DND-41 (cell line): ENCODE data around the gene PTBP1.

ENCODE experiments used
- ATAC-seq: fragments of 200-7000 bp; cut with Tn5 transposase; 3 replicates; pipeline ENCODE4 v1.9.1; 2021; ENCODE audit warnings: low read depth; ENCODE audit not compliant: insufficient read depth
- DNase-seq: peaks from one replicate; pipeline ENCODE4 v3.0.0-alpha.2; 2020
- H2AFZ ChIP-seq: 2 replicates; pipeline ENCODE4 v1.6.0; 2012; ENCODE audit warnings: low read depth, low read length
- H3K27ac ChIP-seq: 2 replicates; pipeline ENCODE4 v1.5.1; 2012; ENCODE audit warnings: low read length, inconsistent platforms
- H3K27me3 ChIP-seq: fragments of 200-600 bp; sonication (generic); 2 replicates; pipeline ENCODE4 v1.6.0; 2012; ENCODE audit warnings: low read length, mild to moderate bottlenecking, inconsistent platforms; ENCODE audit not compliant: insufficient read depth, poor library complexity
- H3K36me3 ChIP-seq: 2 replicates; pipeline ENCODE4 v1.5.1; 2012; ENCODE audit warnings: low read length, inconsistent platforms; ENCODE audit not compliant: insufficient read depth
- H3K4me1 ChIP-seq: 2 replicates; pipeline ENCODE4 v1.5.1; 2012; ENCODE audit warnings: mild to moderate bottlenecking, low read length; ENCODE audit not compliant: insufficient read depth
- H3K4me2 ChIP-seq: 2 replicates; pipeline ENCODE4 v1.6.0; 2012; ENCODE audit warnings: mild to moderate bottlenecking, moderate library complexity, low read length, inconsistent platforms; ENCODE audit not compliant: insufficient read depth
- H3K4me3 ChIP-seq, 2 experiments: fragments of 200-600 bp in 1 of 2; shearing (Covaris generic) in 1 of 2; 2 replicates each; pipeline ENCODE4 v1.5.1; 2012 to 2016; ENCODE audit warnings: inconsistent platforms in 2 of 2, low read length in 2 of 2, mild to moderate bottlenecking in 2 of 2, low read depth in 1 of 2, moderate library complexity in 1 of 2
- H3K79me2 ChIP-seq: 2 replicates; pipeline ENCODE4 v1.6.0; 2012; ENCODE audit warnings: low read length, inconsistent platforms; ENCODE audit not compliant: insufficient read depth
- H3K9ac ChIP-seq: 2 replicates; pipeline ENCODE4 v1.6.0; 2012; ENCODE audit warnings: low read depth, mild to moderate bottlenecking, inconsistent platforms, low read length, moderate library complexity
- H3K9me3 ChIP-seq: 2 replicates; pipeline ENCODE4 v1.5.1; 2012; ENCODE audit warnings: low read length, moderate library complexity, mild to moderate bottlenecking, inconsistent platforms; ENCODE audit not compliant: insufficient read depth, severe bottlenecking
- H4K20me1 ChIP-seq: 2 replicates; pipeline ENCODE4 v1.6.0; 2012; ENCODE audit warnings: low read length; ENCODE audit not compliant: insufficient read depth
- CTCF ChIP-seq: IDR thresholded peaks from 2 replicates; pipeline ENCODE4 v1.5.1; 2012; ENCODE audit warnings: borderline replicate concordance, low read length, moderate library complexity, mild to moderate bottlenecking; ENCODE audit not compliant: poor library complexity, severe bottlenecking; ENCODE audit errors: extremely low read depth
- EZH2 ChIP-seq: IDR thresholded peaks from 3 replicates; pipeline ENCODE4 v1.6.1; 2012; ENCODE audit warnings: borderline replicate concordance, low read depth, mild to moderate bottlenecking, moderate library complexity, low read length, inconsistent platforms; ENCODE audit not compliant: severe bottlenecking

The PTBP1 gene

GRCh38 chr19:795691-796581 lies 1.3 kb upstream of the PTBP1 start:
- Histone ChIP-seq H4K20me1 (peaks cover 30% of the 10 kb centered on the region), H3K4me1 (peaks cover 34% of the 10 kb centered on the region), H3K27me3 (no peaks in the 10 kb centered on the region), H3K27ac (peak overlapping the region; percentile 80; the same call in 1 of the 2 replicates), H3K9ac (peak overlapping the region; percentile 88), H3K36me3 (peaks cover 30% of the 10 kb centered on the region), H3K79me2 (peaks cover 48% of the 10 kb centered on the region), H2AFZ (peak overlapping the region; percentile 95), H3K4me2 (peak overlapping the region; percentile 76), H3K4me3 (peak overlapping the region; percentile 59 to 92; a peak in 3 of 4 replicates), H3K9me3 (no peaks in the 10 kb centered on the region)
- DNase-seq = no peak
- ATAC-seq = no peak
- TF ChIP-seq EZH2 (no peak), CTCF (no peak)

GRCh38 chr19:797528-798414 lies 519 bp downstream of the PTBP1 start:
- Histone ChIP-seq H3K4me1 (peaks cover 50% of the 10 kb centered on the region), H3K27ac (peak overlapping the region; percentile 83), H3K9me3 (no peaks in the 10 kb centered on the region), H3K4me2 (peak overlapping the region; percentile 76), H3K9ac (peak overlapping the region; percentile 98), H3K79me2 (peaks cover 66% of the 10 kb centered on the region), H3K27me3 (no peaks in the 10 kb centered on the region), H4K20me1 (peaks cover 49% of the 10 kb centered on the region), H3K36me3 (peaks cover 49% of the 10 kb centered on the region), H3K4me3 (peak overlapping the region; percentile 97 to 99), H2AFZ (no peak overlapping the region)
- ATAC-seq = peak; percentile 12
- DNase-seq = peak; percentile 92
- TF ChIP-seq CTCF (no peak), EZH2 (no peak)

- peak overlapping the region; percentile 97 to 99 for H3K4me3 ChIP-seq
- no peak overlapping the region for H2AFZ ChIP-seq
- peaks cover 74% of the 10 kb centered on the region for H3K79me2 ChIP-seq
- peak overlapping the region; percentile 83 for H3K27ac ChIP-seq
- H3K4me2 ChIP-seq = peak overlapping the region; percentile 76
- TF ChIP-seq CTCF = no peak
- no peak for TF ChIP-seq EZH2
- peaks cover 56% of the 10 kb centered on the region for H4K20me1 ChIP-seq
- H3K36me3 ChIP-seq = peaks cover 56% of the 10 kb centered on the region
- H3K4me1 ChIP-seq = peaks cover 50% of the 10 kb centered on the region
- H3K9me3 ChIP-seq = no peaks in the 10 kb centered on the region
- H3K27me3 ChIP-seq = no peaks in the 10 kb centered on the region
- H3K9ac ChIP-seq = peak overlapping the region; percentile 98
- DNase-seq = peak; percentile 18
- no peak for ATAC-seq
Observed at GRCh38 chr19:798415-799075, 1.3 kb downstream of the PTBP1 start.
